SU-DHL-6 (cell line): Measurements from ENCODE around the gene DDIT4.

ENCODE experiments used
- CTCF ChIP-seq: fragments of 200-600 bp; sonication (generic); IDR thresholded peaks from one replicate; pipeline ENCODE4 v1.5.1; 2017; ENCODE audit warnings: antibody characterized with exemption, mild to moderate bottlenecking, low read length, moderate library complexity; ENCODE audit not compliant: insufficient read depth, poor library complexity, severe bottlenecking
- EZH2phosphoT487 ChIP-seq: fragments of 200-600 bp; sonication (generic), shearing (Covaris generic); conservative IDR thresholded peaks from 2 replicates; pipeline ENCODE4 v1.6.1; 2018; ENCODE audit warnings: mild to moderate bottlenecking, antibody characterized with exemption, low read length, moderate library complexity, mixed read lengths

DNA sequence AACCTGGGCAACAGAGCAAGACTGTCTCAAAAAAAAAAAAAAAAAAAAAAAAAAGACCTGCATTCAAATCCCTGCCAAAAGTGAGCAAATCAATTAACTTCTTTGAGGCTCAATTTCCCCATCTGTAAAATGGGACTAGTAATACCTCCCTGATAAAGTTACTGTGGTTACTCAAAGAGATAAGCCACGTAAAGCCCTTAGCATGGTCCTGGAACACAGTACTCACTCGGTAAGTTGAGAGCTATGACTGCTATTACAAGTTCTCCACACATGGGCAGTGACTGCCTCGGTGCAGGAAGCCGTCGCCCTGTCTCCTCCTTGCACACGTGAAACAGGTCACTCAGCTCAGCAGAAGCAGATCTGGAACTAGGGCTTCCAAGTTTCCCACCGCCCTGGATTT is 37.9 kb downstream of the DDIT4 start:
- TF ChIP-seq CTCF (no peak), EZH2phosphoT487 (no peak)
